ENCODE results near the gene GARIN5B.
"Not testable (repeated sequence)": the region's sequence is repeated elsewhere in the genome, so short reads cannot be mapped to it uniquely, and the experiment has no call there.

The GARIN5B gene

GRCh38 chr19:55329791-55330190 lies 33.3 kb downstream of the GARIN5B start:
- not testable (repeated sequence) for FAIRE-seq; DNase-seq (ENCODE audit: insufficient read length, low spot score)

- DNase-seq (ENCODE audit: insufficient read length, low spot score); FAIRE-seq: not testable (repeated sequence)
These were observed 34.2 kb downstream of the GARIN5B start for GRCh38 chr19:55328774-55329318.

- FAIRE-seq (no peak), DNase-seq (ENCODE audit: insufficient read length, low spot score) (no peak)
These were observed 37.9 kb downstream of the GARIN5B start, which contains the start of gene TMEM150B for GRCh38 chr19:55325172-55325571. Gene TMEM150B (minus strand): TSS chr19:55325341. CDS start chr19:55321036, 4,305 bp downstream.

- DNase-seq (ENCODE audit: insufficient read length, low spot score) (no peak), FAIRE-seq (no peak)
These were observed 38.4 kb downstream of the GARIN5B start for GRCh38 chr19:55324662-55325061.

GRCh38 chr19:55322204-55322885 lies 40.7 kb downstream of the GARIN5B start:
- no peak for FAIRE-seq
- no peak for DNase-seq (ENCODE audit: insufficient read length, low spot score)

GRCh38 chr19:55321466-55322137 lies 41.5 kb downstream of the GARIN5B start:
- DNase-seq (ENCODE audit: insufficient read length, low spot score) = no peak
- no peak for FAIRE-seq

GRCh38 chr19:55320844-55321419 lies 42.1 kb downstream of the GARIN5B start:
- FAIRE-seq (no peak), DNase-seq (ENCODE audit: insufficient read length, low spot score) (no peak)

GRCh38 chr19:55319785-55320184 lies 43.3 kb downstream of the GARIN5B start:
- FAIRE-seq = no peak
- DNase-seq (ENCODE audit: insufficient read length, low spot score) = no peak

- FAIRE-seq = no peak
- DNase-seq (ENCODE audit: insufficient read length, low spot score) = no peak
These were observed 46.4 kb downstream of the GARIN5B start for GRCh38 chr19:55316646-55317045.

- no peak for DNase-seq (ENCODE audit: insufficient read length, low spot score)
- no peak for FAIRE-seq
These were observed 47.0 kb downstream of the GARIN5B start for GRCh38 chr19:55315956-55316525.

- FAIRE-seq = no peak
- DNase-seq (ENCODE audit: insufficient read length, low spot score) = no peak
These were observed 48.7 kb downstream of the GARIN5B start for GRCh38 chr19:55314396-55314795.

- no peak for FAIRE-seq
- DNase-seq (ENCODE audit: insufficient read length, low spot score) = no peak
These were observed 50.2 kb downstream of the GARIN5B start for GRCh38 chr19:55312621-55313512.

GRCh38 chr19:55311797-55312196 lies 51.3 kb downstream of the GARIN5B start:
- no peak for FAIRE-seq
- no peak for DNase-seq (ENCODE audit: insufficient read length, low spot score)

- FAIRE-seq (no peak), DNase-seq (ENCODE audit: insufficient read length, low spot score) (no peak)
These were observed 51.7 kb downstream of the GARIN5B start for GRCh38 chr19:55311397-55311796.

GRCh38 chr19:55310498-55310897 lies 52.6 kb downstream of the GARIN5B start:
- no peak for DNase-seq (ENCODE audit: insufficient read length, low spot score)
- FAIRE-seq = no peak

- DNase-seq (ENCODE audit: insufficient read length, low spot score) (no peak), FAIRE-seq (no peak)
These were observed 53.6 kb downstream of the GARIN5B start for GRCh38 chr19:55309448-55309847.

- DNase-seq (ENCODE audit: insufficient read length, low spot score) (no peak), FAIRE-seq (no peak)
These were observed 54.8 kb downstream of the GARIN5B start for GRCh38 chr19:55308281-55308680.

GRCh38 chr19:55306712-55307111 lies 56.3 kb downstream of the GARIN5B start:
- FAIRE-seq (no peak), DNase-seq (ENCODE audit: insufficient read length, low spot score) (no peak)

- FAIRE-seq (no peak), DNase-seq (ENCODE audit: insufficient read length, low spot score) (no peak)
These were observed 57.0 kb downstream of the GARIN5B start for GRCh38 chr19:55305983-55306562.

- DNase-seq (ENCODE audit: insufficient read length, low spot score) (peak; percentile 75), FAIRE-seq (peak; percentile 11)
These were observed 57.6 kb downstream of the GARIN5B start for GRCh38 chr19:55305491-55305890.
